Peyer's patch (tissue), 4 donors: ENCODE data around the gene KDELR3. TPM values are rescaled to one million over a fixed set of nuclear protein-coding genes. Genes with fewer than 3 reads are reported as not detected.
"Not testable (repeated sequence)": the region's sequence is repeated elsewhere in the genome, so short reads cannot be mapped to it uniquely, and the experiment has no call there.

Experiments
- DNase-seq, 3 donors: peaks; one replicate each; pipeline ENCODE4 v3.0.0-alpha.2; 2017 to 2019
- H3K27ac ChIP-seq, 4 donors: fragments of 200-600 bp; sonication (generic); one replicate each; pipeline ENCODE4 v1.5.1; 2016 to 2019
- H3K27me3 ChIP-seq, 2 donors: fragments of 200-600 bp; sonication (generic); one replicate each; pipeline ENCODE4 v1.5.1; 2019
- H3K36me3 ChIP-seq, 3 donors: fragments of 200-600 bp; sonication (generic); one replicate each; pipeline ENCODE4 v1.5.1; 2016 to 2019
- H3K4me1 ChIP-seq, 4 donors: fragments of 200-600 bp; sonication (generic); one replicate each; pipeline ENCODE4 v1.5.1; 2016 to 2019
- H3K4me3 ChIP-seq, 4 donors: fragments of 200-600 bp; sonication (generic); 1 replicate in 3 of 4; 2 replicates in 1 of 4; pipeline ENCODE4 v1.5.1; 2016 to 2019; ENCODE audit warnings: mild to moderate bottlenecking in 1 of 4
- H3K9me3 ChIP-seq, 4 donors: fragments of 200-600 bp; sonication (generic); one replicate each; pipeline ENCODE4 v1.5.1; 2016 to 2019; ENCODE audit warnings: mild to moderate bottlenecking in 1 of 4
- POLR2A ChIP-seq, 2 donors: fragments of 450-650 bp; IDR thresholded peaks; one replicate each; pipeline ENCODE4 v1.5.1; 2017; ENCODE audit warnings: antibody characterized with exemption in 2 of 2, mild to moderate bottlenecking in 2 of 2, moderate library complexity in 2 of 2
- total RNA-seq, 4 donors: library from RNA; depleted of rRNA; stranded (reverse); fragments of >200 nt; gene quantifications; one replicate each; pipeline ENCODE4 v1.1.0, GENCODE V29; 2016
- TF ChIP-seq, protein P1 (sequence below), 6 experiments: fragments of 450-650 bp in 4 of 6; fragments of 200-600 bp in 2 of 6; sonication (generic) in 1 of 6; IDR thresholded peaks; one replicate each; pipeline ENCODE4 v1.5.1; 2017 to 2019; ENCODE audit warnings: antibody characterized with exemption in 6 of 6, mild to moderate bottlenecking in 3 of 6, moderate library complexity in 1 of 6

KDELR3 gene
- total RNA-seq, 4 donors from 2014 or later: 2.5 to 20.0 (median 16.6) TPM

DNA sequence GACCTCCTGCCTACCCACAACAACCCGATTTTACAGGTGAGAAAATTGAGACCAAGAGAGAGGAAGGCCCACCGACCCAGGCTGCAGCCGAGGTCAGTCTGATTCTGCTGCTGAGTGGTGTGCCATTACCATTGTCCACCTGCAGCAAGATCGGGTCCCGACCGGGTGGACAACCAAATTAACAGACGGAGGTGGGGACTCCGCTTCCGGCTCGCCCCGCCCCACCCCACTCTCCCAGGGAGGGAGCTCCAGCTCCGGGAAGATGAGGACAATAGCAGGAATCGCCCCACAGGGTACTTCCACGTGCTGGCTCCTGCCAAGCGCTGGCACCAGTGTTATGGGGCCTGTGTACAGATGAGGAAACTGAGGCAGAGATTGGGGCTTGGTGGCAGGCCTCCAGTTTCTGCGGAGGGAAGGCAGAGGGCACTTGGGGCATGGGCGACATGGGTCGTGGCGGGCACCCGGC lies 425 bp upstream of the KDELR3 start:
- H3K9me3 ChIP-seq: no peaks in the 10 kb centered on the region
- H3K36me3 ChIP-seq: no peaks in the 10 kb centered on the region
- peak in 1 of 3 donors; percentile 60 for DNase-seq
- TF ChIP-seq POLR2A (IDR thresholded peaks at IDR 0.05): no peak
- H3K4me3 ChIP-seq: peak overlapping the region; percentile 36 to 66 (median 58)
- no peaks in the 10 kb centered on the region for H3K27me3 ChIP-seq
- peaks cover 0 to 22% (median 3%) of the 10 kb centered on the region in 4 donors for H3K4me1 ChIP-seq
- H3K27ac ChIP-seq: peak overlapping the region in 2 of 4 donors; percentile 29 to 52

DNA sequence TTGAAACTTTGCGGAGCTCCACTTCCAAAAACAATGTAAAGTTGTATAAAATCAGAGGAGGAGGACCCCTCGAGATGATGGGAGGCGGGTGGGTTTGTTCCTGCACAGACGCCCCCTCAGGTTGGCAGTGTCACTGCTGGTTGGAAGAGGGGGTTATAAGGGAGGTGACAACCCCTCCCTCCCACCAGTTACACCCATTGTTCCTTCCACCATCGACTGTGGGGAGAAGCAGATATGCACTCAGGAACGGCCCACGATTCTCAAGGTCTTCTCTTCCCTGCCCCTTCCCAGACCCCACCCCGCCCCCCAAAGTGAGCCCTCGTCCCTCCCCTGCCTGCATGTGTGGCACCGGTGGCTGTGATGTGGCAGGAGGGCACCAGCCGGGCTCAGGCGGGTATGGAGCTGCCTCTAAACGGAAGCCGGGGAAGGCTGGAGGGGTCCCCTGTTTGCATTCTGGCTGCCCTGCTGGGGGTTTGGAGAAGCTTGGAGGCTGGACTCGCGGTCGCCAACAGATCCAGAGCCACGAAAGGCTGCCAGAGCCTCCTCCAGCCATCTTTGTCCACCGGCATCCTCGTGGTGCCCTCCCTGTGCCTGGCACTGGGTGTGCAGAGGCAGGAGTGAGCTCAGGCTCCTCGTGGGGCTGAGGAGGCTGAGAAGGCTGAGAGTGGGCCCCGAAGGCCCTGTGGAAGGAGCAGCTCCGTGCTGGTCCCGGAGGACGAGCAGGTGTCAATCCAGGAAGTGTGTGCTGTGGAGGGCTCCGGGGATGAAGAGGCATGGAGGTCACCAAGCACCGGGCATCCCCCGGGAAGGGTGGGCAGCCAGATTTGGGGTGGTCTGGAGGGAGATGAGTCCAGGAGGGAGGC lies 778 bp downstream of the KDELR3 start:
- H3K4me3 ChIP-seq: peak overlapping the region; percentile 36 to 66 (median 58)
- peak in 1 of 3 donors; percentile 43 for DNase-seq
- H3K27ac ChIP-seq: no peak overlapping the region
- H3K36me3 ChIP-seq: no peaks in the 10 kb centered on the region
- H3K27me3 ChIP-seq: no peaks in the 10 kb centered on the region
- TF ChIP-seq POLR2A (IDR thresholded peaks at IDR 0.05): no peak
- TF ChIP-seq, protein P1, sequence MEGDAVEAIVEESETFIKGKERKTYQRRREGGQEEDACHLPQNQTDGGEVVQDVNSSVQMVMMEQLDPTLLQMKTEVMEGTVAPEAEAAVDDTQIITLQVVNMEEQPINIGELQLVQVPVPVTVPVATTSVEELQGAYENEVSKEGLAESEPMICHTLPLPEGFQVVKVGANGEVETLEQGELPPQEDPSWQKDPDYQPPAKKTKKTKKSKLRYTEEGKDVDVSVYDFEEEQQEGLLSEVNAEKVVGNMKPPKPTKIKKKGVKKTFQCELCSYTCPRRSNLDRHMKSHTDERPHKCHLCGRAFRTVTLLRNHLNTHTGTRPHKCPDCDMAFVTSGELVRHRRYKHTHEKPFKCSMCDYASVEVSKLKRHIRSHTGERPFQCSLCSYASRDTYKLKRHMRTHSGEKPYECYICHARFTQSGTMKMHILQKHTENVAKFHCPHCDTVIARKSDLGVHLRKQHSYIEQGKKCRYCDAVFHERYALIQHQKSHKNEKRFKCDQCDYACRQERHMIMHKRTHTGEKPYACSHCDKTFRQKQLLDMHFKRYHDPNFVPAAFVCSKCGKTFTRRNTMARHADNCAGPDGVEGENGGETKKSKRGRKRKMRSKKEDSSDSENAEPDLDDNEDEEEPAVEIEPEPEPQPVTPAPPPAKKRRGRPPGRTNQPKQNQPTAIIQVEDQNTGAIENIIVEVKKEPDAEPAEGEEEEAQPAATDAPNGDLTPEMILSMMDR (IDR thresholded peaks at IDR 0.05): no peak
- H3K4me1 ChIP-seq: peaks cover 0 to 22% (median 3%) of the 10 kb centered on the region in 4 donors
- no peaks in the 10 kb centered on the region for H3K9me3 ChIP-seq

DNA sequence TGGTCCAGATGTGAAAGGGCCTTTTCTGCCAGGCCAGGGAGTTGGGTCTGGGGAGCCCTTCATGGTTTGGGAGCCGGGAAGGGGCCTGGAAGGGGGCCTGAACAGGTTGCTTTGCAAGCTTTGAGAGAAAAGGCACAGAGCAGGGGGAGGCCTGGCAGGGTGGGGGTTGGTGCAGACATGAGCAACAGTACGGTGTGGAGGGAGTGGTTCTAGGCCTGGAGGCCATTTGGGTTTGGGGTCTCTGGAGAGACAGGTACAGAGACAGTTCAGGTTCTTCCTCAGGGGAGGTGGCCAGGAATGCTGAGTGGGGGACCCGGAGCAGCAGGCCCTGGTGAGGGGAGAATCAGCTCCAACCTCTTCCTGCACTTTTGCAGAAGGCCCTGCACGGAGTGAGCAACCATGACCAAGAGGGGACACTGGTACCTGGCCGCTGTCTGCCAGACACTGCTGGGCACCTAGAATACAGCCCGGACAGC lies 1.4 kb downstream of the KDELR3 start:
- Histone ChIP-seq H3K4me3 (no peak overlapping the region), H3K27me3 (no peaks in the 10 kb centered on the region), H3K27ac (no peak overlapping the region), H3K9me3 (no peaks in the 10 kb centered on the region), H3K4me1 (peaks cover 0 to 22% (median 3%) of the 10 kb centered on the region in 4 donors), H3K36me3 (no peaks in the 10 kb centered on the region)
- peak in 1 of 3 donors; percentile 39 for DNase-seq
- TF ChIP-seq POLR2A (IDR thresholded peaks at IDR 0.05): no peak
- TF ChIP-seq, protein P1 (IDR thresholded peaks at IDR 0.05): no peak

DNA sequence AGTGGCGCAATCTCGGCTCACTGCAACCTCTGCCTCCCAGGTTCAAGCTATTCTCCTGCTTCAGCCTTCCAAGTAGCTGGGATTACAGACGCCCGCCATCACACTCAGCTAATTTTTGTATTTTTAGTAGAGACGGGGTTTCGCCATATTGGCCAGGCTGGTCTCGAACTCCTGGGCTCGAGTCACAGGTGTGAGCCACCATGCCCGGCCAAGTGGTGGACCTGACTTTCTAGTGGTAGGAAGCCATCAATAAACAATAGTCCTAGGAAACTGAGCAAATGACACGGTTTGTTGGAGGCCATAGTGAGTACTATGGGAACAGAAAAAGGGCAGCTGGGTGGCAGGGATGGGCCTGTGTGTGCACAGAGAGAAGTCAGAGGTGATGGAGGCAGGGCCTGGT lies 2.3 kb downstream of the KDELR3 start:
- not testable (repeated sequence) for H3K36me3 ChIP-seq, H3K27ac ChIP-seq, H3K4me3 ChIP-seq, H3K27me3 ChIP-seq, H3K9me3 ChIP-seq
- H3K4me1 ChIP-seq: peaks cover 0 to 22% (median 3%) of the 10 kb centered on the region in 4 donors
- peak in 1 of 3 donors; percentile 22 for DNase-seq

DNA sequence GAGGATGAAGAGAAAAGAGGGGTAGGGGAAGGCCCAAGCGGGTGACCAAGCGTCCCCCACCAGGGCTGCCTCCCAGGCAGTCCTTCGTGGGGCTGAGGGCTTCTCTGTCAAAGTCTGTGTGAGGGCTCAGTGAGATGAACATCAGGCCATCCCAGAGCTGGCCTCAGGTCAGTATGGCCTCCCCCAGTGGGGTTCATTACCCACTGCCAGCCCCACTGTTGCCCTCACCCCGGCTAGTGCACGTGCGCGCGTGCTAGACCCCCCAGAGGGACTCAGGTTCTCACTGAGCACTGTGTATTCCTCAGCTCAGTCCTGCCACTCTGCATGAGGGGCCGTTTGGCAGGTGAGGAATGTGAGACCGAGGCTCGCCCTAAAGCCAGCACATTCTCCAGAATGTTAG lies 3.3 kb downstream of the KDELR3 start:
- DNase-seq: peak in 1 of 3 donors; percentile 31
- Histone ChIP-seq H3K4me1 (peaks cover 0 to 22% (median 3%) of the 10 kb centered on the region in 4 donors), H3K36me3 (no peaks in the 10 kb centered on the region), H3K27ac (no peak overlapping the region), H3K9me3 (no peaks in the 10 kb centered on the region), H3K27me3 (no peaks in the 10 kb centered on the region), H3K4me3 (no peak overlapping the region)
- no peak for TF ChIP-seq POLR2A (IDR thresholded peaks at IDR 0.05)
- TF ChIP-seq, protein P1 (IDR thresholded peaks at IDR 0.05): no peak

DNA sequence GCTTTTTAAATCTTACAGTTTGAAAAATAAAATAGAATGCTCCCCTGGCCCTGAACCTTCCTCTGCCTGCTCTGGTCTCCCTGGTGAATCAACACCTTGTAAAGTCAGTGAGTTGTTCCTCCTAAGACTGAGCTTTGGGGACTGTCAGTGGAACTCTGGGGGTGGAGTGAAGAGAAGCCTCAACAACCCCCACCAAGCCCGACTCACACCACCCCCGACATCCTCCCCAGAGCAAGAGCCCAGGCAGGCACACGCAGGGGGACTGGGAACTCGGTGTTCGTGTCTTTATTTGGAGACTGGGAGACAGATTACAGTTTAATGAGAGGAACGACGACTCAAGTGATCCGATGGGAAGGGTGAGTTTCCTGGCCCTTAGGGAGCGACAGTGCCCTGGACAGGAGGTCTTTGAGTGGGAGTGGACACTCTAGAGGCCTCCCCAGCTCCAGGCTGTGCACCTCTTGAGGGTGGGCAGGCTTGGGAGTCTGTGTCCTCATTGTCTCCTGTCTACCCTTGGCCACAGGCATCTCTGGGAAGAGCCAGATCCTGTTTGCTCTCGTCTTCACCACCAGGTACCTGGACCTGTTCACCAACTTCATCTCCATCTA lies 6.2 kb downstream of the KDELR3 start:
- H3K27ac ChIP-seq: no peak overlapping the region
- no peak overlapping the region for H3K4me3 ChIP-seq
- peak in 1 of 3 donors; percentile 10 for DNase-seq
- TF ChIP-seq POLR2A (IDR thresholded peaks at IDR 0.05): no peak
- TF ChIP-seq, protein P1 (IDR thresholded peaks at IDR 0.05): no peak
- H3K36me3 ChIP-seq: no peaks in the 10 kb centered on the region
- no peaks in the 10 kb centered on the region for H3K9me3 ChIP-seq
- H3K27me3 ChIP-seq: no peaks in the 10 kb centered on the region
- peaks cover 0 to 4% (median 0%) of the 10 kb centered on the region in 4 donors for H3K4me1 ChIP-seq
